Sigmoid colon (tissue), 4 donors: ENCODE measurements around the gene PCED1B.

Experiments
- EP300 ChIP-seq, 4 donors: sonication (generic); formaldehyde crosslinking; IDR thresholded peaks; one replicate each; pipeline ENCODE4 v1.6.1; 2017; ENCODE audit warnings: antibody characterized with exemption in 4 of 4
- POLR2AphosphoS5 ChIP-seq, 4 donors: sonication (generic); formaldehyde crosslinking; IDR thresholded peaks; one replicate each; pipeline ENCODE4 v1.6.1; 2017; ENCODE audit warnings: antibody characterized with exemption in 4 of 4
- TF ChIP-seq, protein P1 (sequence below), 4 experiments: fragments of 450-650 bp in 3 of 4; fragments of 200-600 bp in 1 of 4; IDR thresholded peaks; one replicate each; pipeline ENCODE4 v1.5.1; 2016 to 2019; ENCODE audit warnings: antibody characterized with exemption in 4 of 4, mild to moderate bottlenecking in 3 of 4, moderate library complexity in 2 of 4

DNA sequence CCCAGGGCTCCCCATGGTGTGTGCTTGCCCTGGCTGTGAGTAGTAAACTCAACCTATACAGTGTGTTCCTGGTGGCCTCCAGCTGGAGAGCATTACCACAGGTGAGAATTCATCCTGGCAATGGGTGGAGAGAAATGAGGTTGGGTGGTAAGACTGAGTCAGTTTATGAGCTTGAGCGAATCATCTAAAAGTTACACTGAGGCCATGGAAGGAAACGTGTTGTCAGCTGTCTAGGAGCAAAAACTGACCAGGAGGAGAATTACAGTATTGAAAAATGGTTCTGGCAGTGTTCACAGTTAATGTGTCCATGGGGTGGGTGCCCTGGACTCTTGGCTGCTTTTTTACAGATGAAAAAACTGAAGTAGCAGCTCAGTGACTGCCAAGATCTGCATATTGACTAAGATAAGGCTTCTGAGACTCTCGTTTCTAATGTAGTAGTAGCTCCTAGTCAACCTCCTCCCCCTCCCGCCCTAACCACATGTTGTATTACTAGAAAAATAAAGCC lies 202.3 kb downstream of the PCED1B start:
- TF ChIP-seq, protein P1, sequence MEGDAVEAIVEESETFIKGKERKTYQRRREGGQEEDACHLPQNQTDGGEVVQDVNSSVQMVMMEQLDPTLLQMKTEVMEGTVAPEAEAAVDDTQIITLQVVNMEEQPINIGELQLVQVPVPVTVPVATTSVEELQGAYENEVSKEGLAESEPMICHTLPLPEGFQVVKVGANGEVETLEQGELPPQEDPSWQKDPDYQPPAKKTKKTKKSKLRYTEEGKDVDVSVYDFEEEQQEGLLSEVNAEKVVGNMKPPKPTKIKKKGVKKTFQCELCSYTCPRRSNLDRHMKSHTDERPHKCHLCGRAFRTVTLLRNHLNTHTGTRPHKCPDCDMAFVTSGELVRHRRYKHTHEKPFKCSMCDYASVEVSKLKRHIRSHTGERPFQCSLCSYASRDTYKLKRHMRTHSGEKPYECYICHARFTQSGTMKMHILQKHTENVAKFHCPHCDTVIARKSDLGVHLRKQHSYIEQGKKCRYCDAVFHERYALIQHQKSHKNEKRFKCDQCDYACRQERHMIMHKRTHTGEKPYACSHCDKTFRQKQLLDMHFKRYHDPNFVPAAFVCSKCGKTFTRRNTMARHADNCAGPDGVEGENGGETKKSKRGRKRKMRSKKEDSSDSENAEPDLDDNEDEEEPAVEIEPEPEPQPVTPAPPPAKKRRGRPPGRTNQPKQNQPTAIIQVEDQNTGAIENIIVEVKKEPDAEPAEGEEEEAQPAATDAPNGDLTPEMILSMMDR (IDR thresholded peaks at IDR 0.05), result no peak
- TF ChIP-seq EP300 (IDR thresholded peaks at IDR 0.05) (no peak), POLR2AphosphoS5 (IDR thresholded peaks at IDR 0.05) (no peak)
